Cerebellar nuclear complex (tissue), 1 donor: ENCODE results near the gene MEGF11.

Source experiments
- DNase-seq, 2 experiments: peaks; one replicate each; lab custom pipeline; 2025; lab: John Stamatoyannopoulos, UW

MEGF11 gene

GRCh38 chr15:65942436-65942835 lies 311.1 kb downstream of the MEGF11 start:
- DNase-seq = no peak

- no peak for DNase-seq
Observed at GRCh38 chr15:65940618-65940909, 313.0 kb downstream of the MEGF11 start.

GRCh38 chr15:65939901-65940617 lies 313.5 kb downstream of the MEGF11 start:
- no peak for DNase-seq

- no peak for DNase-seq
Observed at GRCh38 chr15:65938604-65939003, 314.9 kb downstream of the MEGF11 start.

- no peak for DNase-seq
Observed at GRCh38 chr15:65937476-65937875, 316.1 kb downstream of the MEGF11 start.

- no peak for DNase-seq
Observed at GRCh38 chr15:65937054-65937453, 316.5 kb downstream of the MEGF11 start.

GRCh38 chr15:65936282-65936681 lies 317.3 kb downstream of the MEGF11 start:
- peak; percentile 19 to 26 for DNase-seq

- DNase-seq = no peak
Observed at GRCh38 chr15:65935391-65935790, 318.2 kb downstream of the MEGF11 start.

- no peak for DNase-seq
Observed at GRCh38 chr15:65931221-65931620, 322.3 kb downstream of the MEGF11 start.

- DNase-seq = no peak
Observed at GRCh38 chr15:65930134-65930533, 323.4 kb downstream of the MEGF11 start.

GRCh38 chr15:65929573-65929972 lies 324.0 kb downstream of the MEGF11 start:
- DNase-seq = no peak

- DNase-seq = no peak
Observed at GRCh38 chr15:65927545-65927944, 326.0 kb downstream of the MEGF11 start.

GRCh38 chr15:65926899-65927298 lies 326.7 kb downstream of the MEGF11 start:
- no peak for DNase-seq

GRCh38 chr15:65926459-65926858 lies 327.1 kb downstream of the MEGF11 start:
- DNase-seq = no peak

GRCh38 chr15:65925338-65925737 lies 328.2 kb downstream of the MEGF11 start:
- no peak for DNase-seq

- no peak for DNase-seq
Observed at GRCh38 chr15:65924004-65924403, 329.5 kb downstream of the MEGF11 start.

- DNase-seq = no peak
Observed at GRCh38 chr15:65923264-65923663, 330.3 kb downstream of the MEGF11 start.

GRCh38 chr15:65922621-65923020 lies 330.9 kb downstream of the MEGF11 start:
- no peak for DNase-seq

GRCh38 chr15:65921780-65922179 lies 331.8 kb downstream of the MEGF11 start:
- no peak for DNase-seq

GRCh38 chr15:65920825-65921309 lies 332.7 kb downstream of the MEGF11 start:
- no peak for DNase-seq

GRCh38 chr15:65920121-65920520 lies 333.4 kb downstream of the MEGF11 start:
- no peak for DNase-seq

- no peak for DNase-seq
Observed at GRCh38 chr15:65919353-65919752, 334.2 kb downstream of the MEGF11 start.

- DNase-seq = no peak
Observed at GRCh38 chr15:65918945-65919344, 334.6 kb downstream of the MEGF11 start.

- no peak for DNase-seq
Observed at GRCh38 chr15:65918357-65918920, 335.1 kb downstream of the MEGF11 start.
